A549 (cell line): ENCODE results near the gene PKIG. TPM values are rescaled to one million over a fixed set of nuclear protein-coding genes. Genes with fewer than 3 reads are reported as not detected.

Source experiments
- ATAC-seq, 2 experiments: fragments of 200-7000 bp in 1 of 2; fragments of >200 bp in 1 of 2; cut with Nextera tagmentation in 1 of 2; cut with Tn5 transposase in 1 of 2; 3 replicates each; pipeline versions ENCODE4 v1.8.0 to v1.9.1; 2018 to 2020; ENCODE audit warnings: mild to moderate bottlenecking in 1 of 2, moderate library complexity in 1 of 2
- CTCF ChIA-PET: fragments of 300-600 bp; sonication (Branson Sonifier 250); formaldehyde crosslinking; extraction: SDS; loops from one replicate; lab custom pipeline; 2021; ENCODE audit warnings: antibody characterized with exemption, inconsistent platforms; lab: Yijun Ruan, JAX
- POLR2A ChIA-PET: fragments of 350-600 bp; formaldehyde crosslinking; extraction: SDS; loops from one replicate; lab custom pipeline; 2021; ENCODE audit warnings: antibody characterized with exemption, inconsistent platforms; lab: Yijun Ruan, JAX
- DNase-seq, 2 experiments: peaks; one replicate each; pipeline versions ENCODE4 v3.0.0 to v3.0.0-alpha.2; 2011 to 2016; ENCODE audit warnings: low read depth in 1 of 2, low spot score in 1 of 2
- FAIRE-seq: peaks from 2 replicates; lab custom pipeline; 2011; peaks lifted over from hg19 to GRCh38; lab: Jason Lieb, UNC
- H3K27ac ChIP-seq, 2 experiments: fragments of >200 bp; sonication (Bioruptor Twin); formaldehyde crosslinking; 3 replicates each; pipeline ENCODE4 v1.5.1; 2016 to 2017
- H3K4me1 ChIP-seq: fragments of >200 bp; sonication (Bioruptor Twin); formaldehyde crosslinking; 3 replicates; pipeline ENCODE4 v1.6.1; 2016
- H3K4me2 ChIP-seq: fragments of >200 bp; sonication (Bioruptor Twin); formaldehyde crosslinking; 3 replicates; pipeline ENCODE4 v1.6.1; 2016
- H3K4me3 ChIP-seq: fragments of >200 bp; sonication (Bioruptor Twin); formaldehyde crosslinking; 3 replicates; pipeline ENCODE4 v1.5.1; 2016
- H3K9me3 ChIP-seq: fragments of >200 bp; sonication (Bioruptor Twin); formaldehyde crosslinking; 3 replicates; pipeline ENCODE4 v1.6.1; 2016
- BHLHE40 ChIP-seq: IDR thresholded peaks from 2 replicates; pipeline ENCODE4 v1.6.1; 2012; ENCODE audit warnings: low read depth, low read length, inconsistent platforms
- CBX8 ChIP-seq: fragments of 200-600 bp; sonication (generic); IDR thresholded peaks from 2 replicates; pipeline ENCODE4 v1.6.1; 2016
- CEBPB ChIP-seq, 2 experiments: fragments of >200 bp in 1 of 2; sonication (Bioruptor Twin) in 1 of 2; formaldehyde crosslinking in 1 of 2; IDR thresholded peaks; 2 replicates each; pipeline ENCODE4 v1.6.1; 2012 to 2016
- CHD2 ChIP-seq: fragments of 150-350 bp; IDR thresholded peaks from 2 replicates; pipeline ENCODE4 v1.6.1; 2014; ENCODE audit warnings: low read length; ENCODE audit not compliant: partially characterized antibody
- CHD4 ChIP-seq: fragments of 200-600 bp; sonication (generic); IDR thresholded peaks from 2 replicates; pipeline ENCODE4 v1.6.1; 2016; ENCODE audit warnings: antibody characterized with exemption, mild to moderate bottlenecking, borderline replicate concordance
- EHF ChIP-seq: fragments of 250-450 bp; sonication (Bioruptor Pico); IDR thresholded peaks from 2 replicates; pipeline ENCODE4 v1.5.0; 2020; ENCODE audit warnings: mild to moderate bottlenecking
- ESRRA ChIP-seq: fragments of 150-350 bp; IDR thresholded peaks from 2 replicates; pipeline ENCODE4 v1.6.1; 2014; ENCODE audit warnings: mild to moderate bottlenecking, low read length, borderline replicate concordance
- FOXS1 ChIP-seq: fragments of 250-450 bp; sonication (Bioruptor Pico); IDR thresholded peaks from 2 replicates; pipeline ENCODE4 v1.5.0; 2020; ENCODE audit warnings: mild to moderate bottlenecking, moderate library complexity
- HDAC2 ChIP-seq: fragments of 200-600 bp; sonication (generic); IDR thresholded peaks from 2 replicates; pipeline ENCODE4 v1.6.1; 2016
- HOXA7 ChIP-seq: fragments of 250-450 bp; sonication (Bioruptor Pico); IDR thresholded peaks from 2 replicates; pipeline ENCODE4 v1.5.0; 2020; ENCODE audit warnings: mild to moderate bottlenecking, moderate library complexity
- HOXB5 ChIP-seq: fragments of 250-450 bp; sonication (Bioruptor Pico); IDR thresholded peaks from 2 replicates; pipeline ENCODE4 v1.5.0; 2020; ENCODE audit warnings: mild to moderate bottlenecking, moderate library complexity
- KDM5A ChIP-seq: fragments of 200-600 bp; sonication (generic); IDR thresholded peaks from 2 replicates; pipeline ENCODE4 v1.6.1; 2016; ENCODE audit warnings: antibody characterized with exemption, mild to moderate bottlenecking
- MAFK ChIP-seq: fragments of 450-650 bp; IDR thresholded peaks from 2 replicates; pipeline ENCODE4 v1.6.1; 2014; ENCODE audit not compliant: partially characterized antibody
- MAZ ChIP-seq: fragments of 150-350 bp; IDR thresholded peaks from 2 replicates; pipeline ENCODE4 v1.6.1; 2014; ENCODE audit warnings: antibody characterized with exemption, low read depth, low read length, borderline replicate concordance
- PHF8 ChIP-seq: fragments of 200-600 bp; sonication (generic); IDR thresholded peaks from 2 replicates; pipeline ENCODE4 v1.6.1; 2016; ENCODE audit warnings: low read depth, mild to moderate bottlenecking, antibody characterized with exemption, moderate library complexity, borderline replicate concordance
- RAD21 ChIP-seq, 2 experiments: fragments of >200 bp in 1 of 2; sonication (Bioruptor Twin) in 1 of 2; formaldehyde crosslinking in 1 of 2; IDR thresholded peaks in 1 of 2; conservative IDR thresholded peaks in 1 of 2; 2 replicates in 1 of 2; 3 replicates in 1 of 2; pipeline ENCODE4 v1.6.1; 2012 to 2018; ENCODE audit warnings: inconsistent platforms in 1 of 2
- RCOR1 ChIP-seq: fragments of 150-350 bp; IDR thresholded peaks from 2 replicates; pipeline ENCODE4 v1.6.1; 2014; ENCODE audit warnings: antibody characterized with exemption, low read length, low read depth
- RFX5 ChIP-seq: fragments of 450-650 bp; IDR thresholded peaks from 2 replicates; pipeline ENCODE4 v1.7.1; 2014; ENCODE audit warnings: antibody characterized with exemption, mild to moderate bottlenecking, moderate library complexity
- TFCP2L1 ChIP-seq: fragments of 250-450 bp; sonication (Bioruptor Pico); IDR thresholded peaks from 2 replicates; pipeline ENCODE4 v1.5.0; 2021; ENCODE audit warnings: mild to moderate bottlenecking
- TP53 ChIP-seq: fragments of 250-450 bp; sonication (Bioruptor Pico); IDR thresholded peaks from 2 replicates; pipeline ENCODE4 v1.5.0; 2021; ENCODE audit warnings: mild to moderate bottlenecking, moderate library complexity
- ZNF302 ChIP-seq: fragments of 250-450 bp; sonication (Bioruptor Pico); IDR thresholded peaks from 2 replicates; pipeline ENCODE4 v1.9.0; 2021; ENCODE audit warnings: inconsistent platforms, mild to moderate bottlenecking, moderate library complexity
- WGBS: methylation state at CpG from one replicate; pipeline ENCODE4 v1.1.6; 2017; ENCODE audit errors: missing lambda C conversion rate; 5-methylcytosine and 5-hydroxymethylcytosine counted together
- polyA plus RNA-seq, 4 experiments: library from polyadenylated mRNA; depleted of rRNA in 3 of 4; stranded (reverse); fragments of >200 nt; fragmentation: RNase III in 1 of 4; extraction: RNeasy Plus Mini Kit Qiagen cat#74134 plus additional on column Dnase treatment in 1 of 4; gene quantifications; 2 replicates in 3 of 4; 3 replicates in 1 of 4; pipeline ENCODE4 v1.2.3, GENCODE V29; 2011 to 2017
- TF ChIP-seq, protein P1 (sequence below): fragments of 200-600 bp; sonication (generic); IDR thresholded peaks from 2 replicates; pipeline ENCODE4 v1.6.1; 2016; ENCODE audit warnings: antibody characterized with exemption, mild to moderate bottlenecking, moderate library complexity
- TF ChIP-seq, protein P2 (sequence below): fragments of >200 bp; sonication (Bioruptor Twin); formaldehyde crosslinking; IDR thresholded peaks from 2 replicates; pipeline ENCODE4 v1.6.1; 2016
- TF ChIP-seq, protein P3 (sequence below): fragments of 250-450 bp; sonication (Bioruptor Pico); IDR thresholded peaks from 2 replicates; pipeline ENCODE4 v1.5.0; 2020; ENCODE audit warnings: low read depth, mild to moderate bottlenecking, moderate library complexity
- TF ChIP-seq, protein P4 (sequence below): IDR thresholded peaks from 2 replicates; pipeline ENCODE4 v1.6.1; 2012; ENCODE audit warnings: low read depth, borderline replicate concordance

The PKIG gene
- polyA plus RNA-seq, 2 of the 4 experiments (the other 2 are of a cell fraction): 24.0 to 31.1 TPM

DNA sequence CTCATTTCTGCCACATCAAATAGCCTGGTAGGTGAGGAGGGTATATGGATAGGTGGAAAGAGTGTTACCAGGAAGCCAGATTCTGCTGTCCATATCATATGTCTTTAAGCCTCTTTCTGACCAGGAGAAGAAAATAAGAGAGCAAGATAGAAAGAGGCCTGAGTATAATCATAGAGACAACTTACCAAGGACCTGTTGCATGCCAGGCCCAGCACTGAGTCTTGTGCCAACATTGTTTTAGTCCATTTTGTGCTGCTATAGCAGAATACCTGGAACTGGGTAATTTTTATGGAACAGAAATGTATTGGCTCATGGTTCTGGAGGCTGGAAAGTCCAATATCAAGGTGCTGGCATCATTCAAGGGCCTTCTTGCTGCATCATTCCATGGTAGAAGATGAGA is 76.4 kb downstream of the PKIG start:
- ChIA-PET CTCF (interaction anchor here (1.0 kb wide), 1 partner anchor 25 kb away, joined by 3 read pairs; no protein-coding TSS in a partner anchor), POLR2A (no interaction called here)
- no peak overlapping the region for H3K4me3 ChIP-seq
- TF ChIP-seq ESRRA (no peak), HOXB5 (CRISPR knock-in tag) (no peak), RFX5 (no peak), FOXS1 (CRISPR knock-in tag) (no peak), EHF (CRISPR knock-in tag) (no peak), CHD2 (no peak), TP53 (no peak), PHF8 (no peak), CEBPB (IDR thresholded peaks at IDR 0.05) (no peak), KDM5A (no peak), MAZ (no peak), ZNF302 (CRISPR knock-in tag) (no peak), MAFK (no peak), RCOR1 (no peak), HDAC2 (no peak)
- TF ChIP-seq, protein P1, sequence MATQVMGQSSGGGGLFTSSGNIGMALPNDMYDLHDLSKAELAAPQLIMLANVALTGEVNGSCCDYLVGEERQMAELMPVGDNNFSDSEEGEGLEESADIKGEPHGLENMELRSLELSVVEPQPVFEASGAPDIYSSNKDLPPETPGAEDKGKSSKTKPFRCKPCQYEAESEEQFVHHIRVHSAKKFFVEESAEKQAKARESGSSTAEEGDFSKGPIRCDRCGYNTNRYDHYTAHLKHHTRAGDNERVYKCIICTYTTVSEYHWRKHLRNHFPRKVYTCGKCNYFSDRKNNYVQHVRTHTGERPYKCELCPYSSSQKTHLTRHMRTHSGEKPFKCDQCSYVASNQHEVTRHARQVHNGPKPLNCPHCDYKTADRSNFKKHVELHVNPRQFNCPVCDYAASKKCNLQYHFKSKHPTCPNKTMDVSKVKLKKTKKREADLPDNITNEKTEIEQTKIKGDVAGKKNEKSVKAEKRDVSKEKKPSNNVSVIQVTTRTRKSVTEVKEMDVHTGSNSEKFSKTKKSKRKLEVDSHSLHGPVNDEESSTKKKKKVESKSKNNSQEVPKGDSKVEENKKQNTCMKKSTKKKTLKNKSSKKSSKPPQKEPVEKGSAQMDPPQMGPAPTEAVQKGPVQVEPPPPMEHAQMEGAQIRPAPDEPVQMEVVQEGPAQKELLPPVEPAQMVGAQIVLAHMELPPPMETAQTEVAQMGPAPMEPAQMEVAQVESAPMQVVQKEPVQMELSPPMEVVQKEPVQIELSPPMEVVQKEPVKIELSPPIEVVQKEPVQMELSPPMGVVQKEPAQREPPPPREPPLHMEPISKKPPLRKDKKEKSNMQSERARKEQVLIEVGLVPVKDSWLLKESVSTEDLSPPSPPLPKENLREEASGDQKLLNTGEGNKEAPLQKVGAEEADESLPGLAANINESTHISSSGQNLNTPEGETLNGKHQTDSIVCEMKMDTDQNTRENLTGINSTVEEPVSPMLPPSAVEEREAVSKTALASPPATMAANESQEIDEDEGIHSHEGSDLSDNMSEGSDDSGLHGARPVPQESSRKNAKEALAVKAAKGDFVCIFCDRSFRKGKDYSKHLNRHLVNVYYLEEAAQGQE: no peak
- TF ChIP-seq, protein P2, sequence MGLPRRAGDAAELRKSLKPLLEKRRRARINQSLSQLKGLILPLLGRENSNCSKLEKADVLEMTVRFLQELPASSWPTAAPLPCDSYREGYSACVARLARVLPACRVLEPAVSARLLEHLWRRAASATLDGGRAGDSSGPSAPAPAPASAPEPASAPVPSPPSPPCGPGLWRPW: no peak
- TF ChIP-seq, protein P3, sequence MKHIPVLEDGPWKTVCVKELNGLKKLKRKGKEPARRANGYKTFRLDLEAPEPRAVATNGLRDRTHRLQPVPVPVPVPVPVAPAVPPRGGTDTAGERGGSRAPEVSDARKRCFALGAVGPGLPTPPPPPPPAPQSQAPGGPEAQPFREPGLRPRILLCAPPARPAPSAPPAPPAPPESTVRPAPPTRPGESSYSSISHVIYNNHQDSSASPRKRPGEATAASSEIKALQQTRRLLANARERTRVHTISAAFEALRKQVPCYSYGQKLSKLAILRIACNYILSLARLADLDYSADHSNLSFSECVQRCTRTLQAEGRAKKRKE (CRISPR knock-in tag): no peak
- no peak for DNase-seq
- H3K9me3 ChIP-seq: no peaks in the 10 kb centered on the region
- H3K27ac ChIP-seq: no peak overlapping the region
- no peak for ATAC-seq
- H3K4me2 ChIP-seq: no peak overlapping the region
- FAIRE-seq: no peak
- no peaks in the 10 kb centered on the region for H3K4me1 ChIP-seq

DNA sequence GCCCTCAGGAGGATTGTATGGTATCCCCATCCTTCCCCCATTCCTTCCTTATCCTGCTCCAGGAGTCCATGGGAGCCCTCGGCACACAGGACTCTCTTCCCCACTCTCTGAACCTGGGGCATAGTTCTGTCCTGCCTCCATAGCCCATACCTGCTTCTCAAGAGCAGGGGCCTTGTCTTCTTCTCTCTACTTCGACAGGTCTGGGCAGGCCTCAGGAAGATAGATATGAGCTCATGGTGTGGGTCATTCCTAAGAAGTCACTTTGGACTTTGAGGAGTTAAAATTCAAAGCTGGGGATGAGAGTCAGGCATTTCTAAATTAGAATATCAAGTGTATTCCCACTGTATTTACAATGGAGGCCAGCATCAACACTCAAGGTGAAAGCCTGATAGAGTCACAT is 77.6 kb downstream of the PKIG start:
- CTCF ChIA-PET: interaction anchor here (1.4 kb wide), 1 partner anchor 11 kb away, joined by 3 read pairs; no protein-coding TSS in a partner anchor
- no peak for TF ChIP-seq CHD4
- TF ChIP-seq, protein P3 (CRISPR knock-in tag): no peak
- TF ChIP-seq KDM5A: no peak
- no peak for TF ChIP-seq TP53
- TF ChIP-seq, protein P1: no peak
- TF ChIP-seq, protein P4, sequence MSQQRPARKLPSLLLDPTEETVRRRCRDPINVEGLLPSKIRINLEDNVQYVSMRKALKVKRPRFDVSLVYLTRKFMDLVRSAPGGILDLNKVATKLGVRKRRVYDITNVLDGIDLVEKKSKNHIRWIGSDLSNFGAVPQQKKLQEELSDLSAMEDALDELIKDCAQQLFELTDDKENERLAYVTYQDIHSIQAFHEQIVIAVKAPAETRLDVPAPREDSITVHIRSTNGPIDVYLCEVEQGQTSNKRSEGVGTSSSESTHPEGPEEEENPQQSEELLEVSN: no peak
- TF ChIP-seq ZNF302 (CRISPR knock-in tag): no peak
- no peak for TF ChIP-seq TFCP2L1 (CRISPR knock-in tag)
- no peak for TF ChIP-seq HOXA7 (CRISPR knock-in tag)
- TF ChIP-seq RCOR1: no peak
- no peak for TF ChIP-seq CBX8
- TF ChIP-seq HDAC2: no peak
- TF ChIP-seq RAD21 (conservative IDR thresholded peaks at IDR 0.05 in 1 of 2, IDR thresholded peaks at IDR 0.05 in 1 of 2): no peak
- no peak for TF ChIP-seq BHLHE40
- TF ChIP-seq, all 56 proteins: peak for 0
- DNase-seq (no peak), ATAC-seq (no peak), FAIRE-seq (no peak)
- Histone ChIP-seq H3K4me1 (no peaks in the 10 kb centered on the region), H3K9me3 (no peaks in the 10 kb centered on the region), H3K4me2 (no peak overlapping the region), H3K27ac (no peak overlapping the region), H3K4me3 (no peak overlapping the region)
- 87% methylated on average over 2 of the region's 2 CpGs for WGBS
- POLR2A ChIA-PET: no interaction called here
